ENCODE measurements around the gene PRXL2B.
"Not testable (repeated sequence)": the region's sequence is repeated elsewhere in the genome, so short reads cannot be mapped to it uniquely, and the experiment has no call there.

PRXL2B gene

GRCh38 chr1:2623571-2624337, 37.2 kb downstream of the PRXL2B start:
- FAIRE-seq: no peak

GRCh38 chr1:2624735-2625300, 38.2 kb downstream of the PRXL2B start:
- FAIRE-seq: no peak

- FAIRE-seq: no peak
Measured at GRCh38 chr1:2625311-2625710, 38.7 kb downstream of the PRXL2B start.

GRCh38 chr1:2625748-2626147, 39.2 kb downstream of the PRXL2B start:
- not testable (repeated sequence) for FAIRE-seq

GRCh38 chr1:2627746-2628145, 41.2 kb downstream of the PRXL2B start:
- no peak for FAIRE-seq

GRCh38 chr1:2628191-2628932, 41.8 kb downstream of the PRXL2B start:
- FAIRE-seq: no peak

- FAIRE-seq: no peak
Measured at GRCh38 chr1:2628933-2629626, 42.5 kb downstream of the PRXL2B start.

- FAIRE-seq: no peak
Measured at GRCh38 chr1:2629627-2630497, 43.3 kb downstream of the PRXL2B start.

- FAIRE-seq: no peak
Measured at GRCh38 chr1:2630498-2631135, 44.0 kb downstream of the PRXL2B start.

GRCh38 chr1:2631136-2632050, 44.8 kb downstream of the PRXL2B start:
- FAIRE-seq: no peak

GRCh38 chr1:2632051-2632430, 45.5 kb downstream of the PRXL2B start:
- no peak for FAIRE-seq

GRCh38 chr1:2632561-2633361, 46.2 kb downstream of the PRXL2B start, which contains the start of gene MMEL1:
Gene MMEL1 (minus strand): TSS chr1:2633016. CDS start chr1:2629484, 3,532 bp downstream.
- FAIRE-seq: no peak

GRCh38 chr1:2633366-2633935, 46.9 kb downstream of the PRXL2B start:
- no peak for FAIRE-seq

GRCh38 chr1:2633936-2634491, 47.4 kb downstream of the PRXL2B start:
- no peak for FAIRE-seq

GRCh38 chr1:2635361-2636010, 48.9 kb downstream of the PRXL2B start:
- no peak for FAIRE-seq

GRCh38 chr1:2636733-2637132, 50.2 kb downstream of the PRXL2B start:
- no peak for FAIRE-seq

GRCh38 chr1:2637442-2638145, 51.0 kb downstream of the PRXL2B start:
- FAIRE-seq: no peak

Measured in islet of Langerhans (tissue), 1 donor.